ENCODE measurements around the gene IPO13.

DNA sequence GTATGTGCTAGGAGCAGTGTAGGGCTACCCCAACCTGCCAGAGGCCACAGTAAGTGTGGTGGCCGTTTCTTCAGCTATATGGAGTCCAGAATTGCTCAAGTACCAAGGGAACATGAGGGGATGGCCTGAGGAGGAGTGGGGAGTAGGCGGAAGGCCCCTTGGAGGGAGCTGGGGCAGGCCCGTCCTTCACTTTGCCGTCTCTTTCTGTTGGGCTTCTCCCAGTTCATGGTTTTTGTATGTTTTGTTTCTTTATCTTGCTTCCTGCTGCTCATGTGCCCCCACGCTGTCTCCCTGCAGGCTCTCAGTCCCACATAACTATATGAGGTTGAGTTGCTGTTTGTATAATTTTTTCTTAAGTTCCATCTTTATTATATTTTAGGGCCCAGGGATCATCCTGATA lies 17.1 kb downstream of the IPO13 start:
- TF ChIP-seq CTCF (IDR thresholded peaks at IDR 0.05 in 2 of 3, conservative IDR thresholded peaks at IDR 0.05 in 1 of 3; ENCODE audit: control insufficient read depth in 2 of 3, extremely low read depth in 1 of 3, insufficient read depth in 1 of 3, low read depth in 3 of 3, low read length in 3 of 3) (no peak), JUND (IDR thresholded peaks at IDR 0.05; ENCODE audit: low read depth, low read length) (no peak), BHLHE40 (IDR thresholded peaks at IDR 0.05; ENCODE audit: borderline replicate concordance in 1 of 2, low read depth in 2 of 2, low read length in 1 of 2) (no peak), ATF3 (IDR thresholded peaks at IDR 0.05; ENCODE audit: borderline replicate concordance, extremely low read depth, low read depth, low read length) (no peak)

Measured in GM12878 (cell line).